Neural cell (in vitro differentiated cells): ENCODE data around the gene MAPK1. TPM values are rescaled to one million over a fixed set of nuclear protein-coding genes. Genes with fewer than 3 reads are reported as not detected.
"Not testable (repeated sequence)": the region's sequence is repeated elsewhere in the genome, so short reads cannot be mapped to it uniquely, and the experiment has no call there.

Source experiments
- H2AFZ ChIP-seq: fragments of 200-600, 300-800 bp; sonication (generic), shearing (Covaris generic); 2 replicates; pipeline ENCODE4 v1.6.0; 2014; ENCODE audit warnings: low read depth, mild to moderate bottlenecking, antibody characterized with exemption, low read length, moderate library complexity
- H3F3A ChIP-seq: fragments of 200-600 bp; shearing (Covaris generic); 2 replicates; pipeline ENCODE4 v1.6.1; 2016; ENCODE audit warnings: mild to moderate bottlenecking, moderate library complexity, mixed read lengths, antibody characterized with exemption, low read length; ENCODE audit not compliant: insufficient read depth, poor library complexity, severe bottlenecking
- H3K27ac ChIP-seq: fragments of 200-600, 300-800 bp; sonication (generic), shearing (Covaris generic); 2 replicates; pipeline ENCODE4 v1.5.1; 2014; ENCODE audit warnings: mild to moderate bottlenecking, low read length, moderate library complexity
- H3K27me3 ChIP-seq: fragments of 300-800, 200-600 bp; sonication (generic), shearing (Covaris generic); 2 replicates; pipeline ENCODE4 v1.6.0; 2014; ENCODE audit warnings: mild to moderate bottlenecking, low read depth, low read length, moderate library complexity; ENCODE audit not compliant: insufficient read depth
- H3K36me3 ChIP-seq: fragments of 300-800, 200-600 bp; sonication (generic), shearing (Covaris generic); 2 replicates; pipeline ENCODE4 v1.5.1; 2014; ENCODE audit warnings: mild to moderate bottlenecking, antibody characterized with exemption, low read length, moderate library complexity; ENCODE audit not compliant: insufficient read depth
- H3K4me2 ChIP-seq: fragments of 300-800, 200-600 bp; sonication (generic), shearing (Covaris generic); 2 replicates; pipeline ENCODE4 v1.6.0; 2014; ENCODE audit warnings: mild to moderate bottlenecking, low read length
- H3K4me3 ChIP-seq: fragments of 300-800, 200-600 bp; sonication (generic), shearing (Covaris generic); 2 replicates; pipeline ENCODE4 v1.5.1; 2014; ENCODE audit warnings: mild to moderate bottlenecking, low read length, moderate library complexity
- H3K79me2 ChIP-seq: fragments of 200-600 bp; shearing (Covaris generic); replicated peaks from 2 replicates; pipeline ENCODE4 v1.6.0; 2014; ENCODE audit warnings: mild to moderate bottlenecking, low read length, moderate library complexity; ENCODE audit not compliant: insufficient read depth
- H3K9ac ChIP-seq: fragments of 300-800, 200-600 bp; sonication (generic), shearing (Covaris generic); 2 replicates; pipeline ENCODE4 v1.6.1; 2016; ENCODE audit warnings: mild to moderate bottlenecking, low read length, mixed read lengths
- H3K9me2 ChIP-seq: fragments of 200-600 bp; shearing (Covaris generic); 2 replicates; pipeline ENCODE4 v1.6.1; 2016; ENCODE audit warnings: mild to moderate bottlenecking, low read length, mixed read lengths; ENCODE audit not compliant: insufficient read depth
- H3K9me3 ChIP-seq: fragments of 200-600, 300-800 bp; sonication (generic), shearing (Covaris generic); 2 replicates; pipeline ENCODE4 v1.6.1; 2016; ENCODE audit warnings: mild to moderate bottlenecking, mixed run types, low read length, moderate library complexity, mixed read lengths
- H4K20me1 ChIP-seq: fragments of 200-600 bp; shearing (Covaris generic); 2 replicates; pipeline ENCODE4 v1.6.1; 2016; ENCODE audit warnings: mild to moderate bottlenecking, mixed run types; ENCODE audit not compliant: insufficient read depth
- EP300 ChIP-seq: fragments of 450-650 bp; conservative IDR thresholded peaks from 2 replicates; pipeline ENCODE4 v1.6.1; 2014; ENCODE audit warnings: antibody characterized with exemption, mild to moderate bottlenecking, moderate library complexity; ENCODE audit not compliant: poor library complexity, severe bottlenecking
- EZH2 ChIP-seq: fragments of 200-600, 300-800 bp; shearing (Covaris generic), sonication (generic); IDR thresholded peaks from 2 replicates; pipeline ENCODE4 v1.6.1; 2014; ENCODE audit warnings: antibody characterized with exemption, low read length, borderline replicate concordance, mild to moderate bottlenecking; ENCODE audit not compliant: insufficient read depth, poor library complexity, severe bottlenecking
- MXI1 ChIP-seq: fragments of 450-650 bp; conservative IDR thresholded peaks from 2 replicates; pipeline ENCODE4 v1.6.1; 2014; ENCODE audit warnings: antibody characterized with exemption, mild to moderate bottlenecking; ENCODE audit not compliant: poor library complexity, severe bottlenecking
- POLR2AphosphoS5 ChIP-seq: IDR thresholded peaks from 2 replicates; pipeline ENCODE4 v1.6.1; 2012
- RAD21 ChIP-seq: fragments of 450-650 bp; conservative IDR thresholded peaks from 2 replicates; pipeline ENCODE4 v1.6.1; 2014; ENCODE audit warnings: antibody characterized with exemption, mild to moderate bottlenecking, moderate library complexity
- SMC3 ChIP-seq: fragments of 450-650 bp; conservative IDR thresholded peaks from 2 replicates; pipeline ENCODE4 v1.6.1; 2014; ENCODE audit warnings: antibody characterized with exemption, mild to moderate bottlenecking, moderate library complexity; ENCODE audit not compliant: poor library complexity
- TAF1 ChIP-seq: IDR thresholded peaks from 2 replicates; pipeline ENCODE4 v1.6.1; 2012; ENCODE audit warnings: low read depth
- polyA plus RNA-seq: library from polyadenylated mRNA; depleted of rRNA; stranded (reverse); fragments of >200 nt; gene quantifications from 2 replicates; pipeline ENCODE4 v1.2.3, GENCODE V29; 2014
- TF ChIP-seq, protein P1 (sequence below): fragments of 450-650 bp; IDR thresholded peaks from 2 replicates; pipeline ENCODE4 v1.5.1; 2014; ENCODE audit warnings: antibody characterized with exemption, mild to moderate bottlenecking, moderate library complexity; ENCODE audit not compliant: poor library complexity, severe bottlenecking
- TF ChIP-seq, protein P2 (sequence below): IDR thresholded peaks from 2 replicates; pipeline ENCODE4 v1.6.1; 2012; ENCODE audit warnings: borderline replicate concordance

MAPK1 gene
- polyA plus RNA-seq, 1 donor from 2014 or later: 43.3 TPM

DNA sequence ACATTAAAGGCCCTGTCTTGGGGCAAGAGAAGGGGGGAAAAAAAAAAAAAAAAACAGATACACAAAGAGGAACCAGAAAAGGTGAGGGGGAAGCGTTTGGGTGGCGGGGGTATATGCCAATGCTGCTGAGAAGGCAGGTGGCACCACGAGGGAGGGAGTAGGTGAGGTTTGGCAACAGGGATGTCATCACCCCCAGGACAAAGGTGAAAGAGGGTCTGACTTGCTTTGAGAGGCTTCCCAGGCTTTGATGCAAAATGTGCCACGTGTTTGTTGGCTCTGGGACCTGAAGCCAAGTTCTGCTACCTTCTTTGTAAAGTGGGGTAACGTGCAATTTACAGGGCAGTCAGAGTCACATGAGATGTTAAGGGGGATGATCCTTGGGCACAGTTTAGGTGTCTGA is 135.9 kb downstream of the MAPK1 start:
- H3K4me3 ChIP-seq: no peak overlapping the region
- H3K27me3 ChIP-seq: no peaks in the 10 kb centered on the region
- H3K9me2 ChIP-seq: no peaks in the 10 kb centered on the region
- no peaks in the 10 kb centered on the region for H3F3A ChIP-seq
- no peak overlapping the region for H3K4me2 ChIP-seq
- H3K27ac ChIP-seq: no peak overlapping the region
- H3K79me2 ChIP-seq: peaks cover 57% of the 10 kb centered on the region
- H2AFZ ChIP-seq: no peak overlapping the region
- H3K36me3 ChIP-seq: no peaks in the 10 kb centered on the region
- peaks cover 4% of the 10 kb centered on the region for H4K20me1 ChIP-seq
- H3K9me3 ChIP-seq: no peaks in the 10 kb centered on the region
- H3K9ac ChIP-seq: no peak overlapping the region
- no peak for TF ChIP-seq EP300

DNA sequence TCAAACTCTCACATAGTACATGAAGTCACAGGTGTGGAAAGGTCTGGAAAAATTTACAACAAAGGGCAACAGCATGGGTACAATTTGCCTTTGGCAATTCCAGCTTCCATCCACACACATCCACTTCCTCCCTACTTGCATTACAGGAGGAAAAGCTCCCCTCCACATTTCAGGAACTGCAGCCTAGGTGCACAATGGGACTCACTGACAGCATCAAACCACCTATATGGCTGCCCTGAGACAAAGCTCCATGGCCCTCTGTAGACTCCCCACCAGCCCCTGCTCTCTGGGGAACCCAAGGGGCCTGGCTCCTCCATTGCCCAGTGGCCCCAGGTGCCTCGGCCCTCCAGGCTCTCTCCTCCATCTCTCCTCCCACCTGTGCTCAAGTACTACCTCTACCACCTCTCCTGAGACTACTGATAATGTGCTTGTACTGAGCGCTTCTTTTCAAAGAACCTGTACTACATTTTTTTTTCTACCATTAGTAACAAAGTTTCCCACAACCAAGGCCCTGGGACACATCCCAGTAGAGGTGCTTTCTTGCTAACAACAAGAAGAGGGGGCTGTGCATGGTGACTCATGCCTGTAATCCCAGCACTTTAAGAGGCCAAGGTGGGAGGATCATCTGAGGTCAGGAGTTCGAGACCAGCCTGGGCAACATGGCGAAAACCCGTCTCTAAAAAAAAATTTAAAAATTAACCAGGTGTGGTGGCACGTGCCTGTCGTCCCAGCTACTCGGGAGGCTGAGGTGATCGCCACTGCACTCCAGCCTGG is 136.7 kb downstream of the MAPK1 start:
- Histone ChIP-seq H3K27ac (no peak overlapping the region), H3K9me2 (no peaks in the 10 kb centered on the region), H3K9me3 (no peaks in the 10 kb centered on the region), H2AFZ (no peak overlapping the region), H3K4me3 (no peak overlapping the region), H3K4me2 (no peak overlapping the region), H3K9ac (no peak overlapping the region), H3K27me3 (no peaks in the 10 kb centered on the region), H4K20me1 (peaks cover 4% of the 10 kb centered on the region), H3F3A (no peaks in the 10 kb centered on the region), H3K36me3 (no peaks in the 10 kb centered on the region), H3K79me2 (peaks cover 65% of the 10 kb centered on the region)
- TF ChIP-seq TAF1 (no peak), POLR2AphosphoS5 (no peak), EZH2 (no peak), RAD21 (no peak), EP300 (no peak), SMC3 (no peak), MXI1 (no peak)
- TF ChIP-seq, protein P1, sequence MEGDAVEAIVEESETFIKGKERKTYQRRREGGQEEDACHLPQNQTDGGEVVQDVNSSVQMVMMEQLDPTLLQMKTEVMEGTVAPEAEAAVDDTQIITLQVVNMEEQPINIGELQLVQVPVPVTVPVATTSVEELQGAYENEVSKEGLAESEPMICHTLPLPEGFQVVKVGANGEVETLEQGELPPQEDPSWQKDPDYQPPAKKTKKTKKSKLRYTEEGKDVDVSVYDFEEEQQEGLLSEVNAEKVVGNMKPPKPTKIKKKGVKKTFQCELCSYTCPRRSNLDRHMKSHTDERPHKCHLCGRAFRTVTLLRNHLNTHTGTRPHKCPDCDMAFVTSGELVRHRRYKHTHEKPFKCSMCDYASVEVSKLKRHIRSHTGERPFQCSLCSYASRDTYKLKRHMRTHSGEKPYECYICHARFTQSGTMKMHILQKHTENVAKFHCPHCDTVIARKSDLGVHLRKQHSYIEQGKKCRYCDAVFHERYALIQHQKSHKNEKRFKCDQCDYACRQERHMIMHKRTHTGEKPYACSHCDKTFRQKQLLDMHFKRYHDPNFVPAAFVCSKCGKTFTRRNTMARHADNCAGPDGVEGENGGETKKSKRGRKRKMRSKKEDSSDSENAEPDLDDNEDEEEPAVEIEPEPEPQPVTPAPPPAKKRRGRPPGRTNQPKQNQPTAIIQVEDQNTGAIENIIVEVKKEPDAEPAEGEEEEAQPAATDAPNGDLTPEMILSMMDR: no peak
- TF ChIP-seq, protein P2, sequence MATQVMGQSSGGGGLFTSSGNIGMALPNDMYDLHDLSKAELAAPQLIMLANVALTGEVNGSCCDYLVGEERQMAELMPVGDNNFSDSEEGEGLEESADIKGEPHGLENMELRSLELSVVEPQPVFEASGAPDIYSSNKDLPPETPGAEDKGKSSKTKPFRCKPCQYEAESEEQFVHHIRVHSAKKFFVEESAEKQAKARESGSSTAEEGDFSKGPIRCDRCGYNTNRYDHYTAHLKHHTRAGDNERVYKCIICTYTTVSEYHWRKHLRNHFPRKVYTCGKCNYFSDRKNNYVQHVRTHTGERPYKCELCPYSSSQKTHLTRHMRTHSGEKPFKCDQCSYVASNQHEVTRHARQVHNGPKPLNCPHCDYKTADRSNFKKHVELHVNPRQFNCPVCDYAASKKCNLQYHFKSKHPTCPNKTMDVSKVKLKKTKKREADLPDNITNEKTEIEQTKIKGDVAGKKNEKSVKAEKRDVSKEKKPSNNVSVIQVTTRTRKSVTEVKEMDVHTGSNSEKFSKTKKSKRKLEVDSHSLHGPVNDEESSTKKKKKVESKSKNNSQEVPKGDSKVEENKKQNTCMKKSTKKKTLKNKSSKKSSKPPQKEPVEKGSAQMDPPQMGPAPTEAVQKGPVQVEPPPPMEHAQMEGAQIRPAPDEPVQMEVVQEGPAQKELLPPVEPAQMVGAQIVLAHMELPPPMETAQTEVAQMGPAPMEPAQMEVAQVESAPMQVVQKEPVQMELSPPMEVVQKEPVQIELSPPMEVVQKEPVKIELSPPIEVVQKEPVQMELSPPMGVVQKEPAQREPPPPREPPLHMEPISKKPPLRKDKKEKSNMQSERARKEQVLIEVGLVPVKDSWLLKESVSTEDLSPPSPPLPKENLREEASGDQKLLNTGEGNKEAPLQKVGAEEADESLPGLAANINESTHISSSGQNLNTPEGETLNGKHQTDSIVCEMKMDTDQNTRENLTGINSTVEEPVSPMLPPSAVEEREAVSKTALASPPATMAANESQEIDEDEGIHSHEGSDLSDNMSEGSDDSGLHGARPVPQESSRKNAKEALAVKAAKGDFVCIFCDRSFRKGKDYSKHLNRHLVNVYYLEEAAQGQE: no peak

DNA sequence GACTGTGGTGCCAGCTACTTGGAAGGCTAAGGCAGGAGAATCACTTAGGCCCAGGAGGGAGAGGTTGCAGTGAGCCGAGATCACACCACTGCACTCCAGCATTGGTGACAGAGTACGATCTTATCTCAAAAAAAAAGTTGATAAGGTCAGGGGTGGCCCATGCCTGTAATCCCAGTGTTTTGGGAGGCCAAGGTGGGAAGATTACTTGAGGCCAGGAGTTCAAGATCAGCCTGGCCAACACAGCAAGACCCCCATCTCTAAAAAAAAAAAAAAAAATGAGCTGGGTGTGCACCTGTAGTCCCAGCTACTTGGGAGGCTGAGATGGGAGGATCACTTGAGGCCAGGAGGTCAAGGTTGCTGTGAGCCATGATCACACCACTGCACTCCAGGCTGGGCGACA is 138.3 kb downstream of the MAPK1 start:
- H3F3A ChIP-seq, H2AFZ ChIP-seq, H3K9ac ChIP-seq, H3K9me2 ChIP-seq, H3K9me3 ChIP-seq, H3K4me3 ChIP-seq, H4K20me1 ChIP-seq, H3K36me3 ChIP-seq, H3K27me3 ChIP-seq, H3K4me2 ChIP-seq, H3K27ac ChIP-seq: not testable (repeated sequence)
- peaks cover 55% of the 10 kb centered on the region for H3K79me2 ChIP-seq
